ENCODE measurements around the gene ATP5F1E. TPM values are rescaled to one million over a fixed set of nuclear protein-coding genes. Genes with fewer than 3 reads are reported as not detected.

The ATP5F1E gene
- total RNA-seq, 1 donor from 2014 or later, result 134 TPM

GRCh38 chr20:58976061-58976730 lies 55.9 kb downstream of the ATP5F1E start:
- TF ChIP-seq CTCF (IDR thresholded peaks at IDR 0.05; ENCODE audit: borderline replicate concordance), result no peak
- no peak for DNase-seq
- no peaks in the 10 kb centered on the region for H3K27me3 ChIP-seq (ENCODE audit: low read depth)
- no peak overlapping the region for H3K4me3 ChIP-seq
- intact Hi-C loops (cut with micrococcal nuclease), result loop anchor here (10.0 kb wide), 1 partner anchor 51 kb away; no protein-coding TSS in a partner anchor
- peaks cover 6% of the 10 kb centered on the region for H3K4me1 ChIP-seq
- peaks cover 29% of the 10 kb centered on the region for H3K9me3 ChIP-seq (replicated peaks)
- H3K36me3 ChIP-seq, result no peaks in the 10 kb centered on the region
- no peak overlapping the region for H3K27ac ChIP-seq (replicated peaks)

Other genes starting within 250 kb of the ATP5F1E start
- gene GNAS-AS1, start 181.4 kb downstream of the ATP5F1E start, total RNA-seq, result 0.25 TPM
- 1,444 TPM for gene GNAS, start 179.6 kb downstream of the ATP5F1E start, total RNA-seq
- gene NELFCD, start 51.1 kb downstream of the ATP5F1E start, total RNA-seq, result 30.4 TPM
- gene CTSZ, start 25.1 kb downstream of the ATP5F1E start, total RNA-seq, result 131 TPM
- 0.30 TPM for gene TUBB1, start 12.9 kb downstream of the ATP5F1E start, total RNA-seq
- 46.6 TPM for gene PRELID3B, start 10.5 kb upstream of the ATP5F1E start, total RNA-seq
- 0.05 TPM for gene ZNF831, start 131.5 kb upstream of the ATP5F1E start, total RNA-seq